Measurements from ENCODE around the gene TMEM238L.

DNA sequence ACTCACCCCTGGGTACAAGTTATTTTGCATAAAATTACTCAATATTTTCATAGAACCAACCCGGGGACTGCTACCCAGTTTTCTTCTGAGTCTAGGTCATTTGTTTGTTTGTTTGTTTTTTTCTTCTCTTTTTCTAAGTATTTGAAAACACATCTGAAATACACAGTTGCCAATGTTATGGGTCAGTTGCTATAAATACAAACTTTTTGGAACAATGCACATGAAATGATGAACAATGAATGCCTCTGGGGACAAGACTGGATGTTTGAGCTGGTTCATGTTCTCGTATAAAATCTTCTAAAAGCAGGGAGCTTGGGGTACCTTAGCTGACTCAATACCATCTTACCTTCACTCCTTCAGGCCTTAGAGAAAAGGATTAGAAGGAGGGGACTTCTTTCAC lies 30.5 kb downstream of the TMEM238L start:
- no peak for TF ChIP-seq POLR2A (IDR thresholded peaks at IDR 0.05; ENCODE audit: low read depth, low read length)
- no peak for TF ChIP-seq CHD1 (IDR thresholded peaks at IDR 0.05; ENCODE audit: low read depth, low read length)
- TF ChIP-seq CEBPB (IDR thresholded peaks at IDR 0.05; ENCODE audit: low read depth, low read length), result no peak

Data from IMR-90 (cell line).